ENCODE results near the gene PAAF1.

DNA sequence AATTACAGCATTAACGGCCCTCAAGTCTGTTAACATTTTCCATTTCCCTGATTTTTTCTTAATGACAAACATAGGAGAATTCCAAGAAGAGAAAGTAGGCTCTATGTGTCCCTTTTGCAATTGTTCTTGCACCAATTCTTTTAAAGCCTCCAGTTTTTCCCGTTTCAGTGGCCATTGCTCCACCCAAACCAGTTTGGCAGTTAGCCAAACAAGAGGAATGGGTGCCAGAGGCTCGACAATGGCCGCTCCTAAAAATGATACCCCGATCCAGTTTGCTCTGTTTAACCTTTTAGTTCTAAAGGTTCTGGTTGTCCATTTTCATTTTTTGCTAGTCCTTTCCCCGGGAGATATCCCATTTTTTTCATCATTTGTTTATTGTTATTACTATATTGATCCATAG, 67.3 kb downstream of the PAAF1 start:
- TF ChIP-seq CTCF (IDR thresholded peaks at IDR 0.05) (no peak), POLR2A (IDR thresholded peaks at IDR 0.05) (no peak), POLR2AphosphoS5 (IDR thresholded peaks at IDR 0.05) (no peak)

Measured in suprapubic skin (tissue), 4 donors.